Keratinocyte (primary cell): ENCODE data around the gene USP9X. TPM values are rescaled to one million over a fixed set of nuclear protein-coding genes. Genes with fewer than 3 reads are reported as not detected.

Experiments used
- DNase-seq: peaks from one replicate; pipeline ENCODE4 v3.0.0-alpha.2; 2011; ENCODE audit warnings: low read depth, missing footprints, low spot score
- FAIRE-seq: peaks from 2 replicates; lab custom pipeline; 2011; peaks lifted over from hg19 to GRCh38; lab: Jason Lieb, UNC
- H2AFZ ChIP-seq: 2 replicates; pipeline ENCODE4 v1.6.0; 2012; ENCODE audit warnings: low read length, control low read depth, inconsistent platforms; ENCODE audit not compliant: control insufficient read depth
- H3K27ac ChIP-seq: 2 replicates; pipeline ENCODE4 v1.5.1; 2011; ENCODE audit warnings: low read length; ENCODE audit not compliant: control insufficient read depth, insufficient read depth
- H3K27me3 ChIP-seq: 3 replicates; pipeline ENCODE4 v1.6.0; 2011; ENCODE audit warnings: low read length; ENCODE audit not compliant: control insufficient read depth, insufficient read depth; ENCODE audit errors: extremely low read depth
- H3K36me3 ChIP-seq, 2 experiments: 2 replicates in 1 of 2; 3 replicates in 1 of 2; pipeline ENCODE4 v1.5.1; 2011; ENCODE audit warnings: low read length in 2 of 2, mild to moderate bottlenecking in 1 of 2; ENCODE audit not compliant: control insufficient read depth in 2 of 2, insufficient read depth in 2 of 2; ENCODE audit errors: extremely low read depth in 1 of 2
- H3K4me1 ChIP-seq: 3 replicates; pipeline ENCODE4 v1.5.1; 2011; ENCODE audit warnings: low read length; ENCODE audit not compliant: control insufficient read depth, insufficient read depth; ENCODE audit errors: extremely low read depth
- H3K4me2 ChIP-seq: 3 replicates; pipeline ENCODE4 v1.6.0; 2011; ENCODE audit warnings: low read depth, low read length; ENCODE audit not compliant: control insufficient read depth, insufficient read depth; ENCODE audit errors: extremely low read depth
- H3K4me3 ChIP-seq, 3 experiments: fragments of 200-600 bp in 1 of 3; sonication (generic) in 1 of 3; 2 replicates in 2 of 3; 3 replicates in 1 of 3; pipeline ENCODE4 v1.5.1; 2011 to 2016; ENCODE audit warnings: low read length in 3 of 3, mild to moderate bottlenecking in 3 of 3, control low read depth in 2 of 3, inconsistent platforms in 1 of 3, low read depth in 1 of 3, mixed read lengths in 1 of 3, mixed run types in 1 of 3, moderate library complexity in 1 of 3; ENCODE audit not compliant: control insufficient read depth in 2 of 3, insufficient read depth in 2 of 3; ENCODE audit errors: extremely low read depth in 1 of 3
- H3K79me2 ChIP-seq: 2 replicates; pipeline ENCODE4 v1.6.0; 2012; ENCODE audit warnings: low read length; ENCODE audit not compliant: control insufficient read depth, insufficient read depth
- H3K9ac ChIP-seq: 3 replicates; pipeline ENCODE4 v1.6.0; 2011; ENCODE audit warnings: low read length; ENCODE audit not compliant: control insufficient read depth, insufficient read depth; ENCODE audit errors: extremely low read depth
- H3K9me1 ChIP-seq: 3 replicates; pipeline ENCODE4 v1.6.0; 2011; ENCODE audit warnings: low read length; ENCODE audit not compliant: control insufficient read depth, insufficient read depth; ENCODE audit errors: extremely low read depth
- H3K9me3 ChIP-seq: 2 replicates; pipeline ENCODE4 v1.5.1; 2012; ENCODE audit warnings: low read depth, low read length; ENCODE audit not compliant: control insufficient read depth
- H4K20me1 ChIP-seq: 3 replicates; pipeline ENCODE4 v1.6.0; 2011; ENCODE audit warnings: low read length; ENCODE audit not compliant: control insufficient read depth, insufficient read depth; ENCODE audit errors: extremely low read depth
- CTCF ChIP-seq, 3 experiments: IDR thresholded peaks in 1 of 3; conservative IDR thresholded peaks in 1 of 3; optimal IDR thresholded peaks in 1 of 3; 2 replicates in 2 of 3; 3 replicates in 1 of 3; pipeline versions ENCODE3 to v1.5.1; 2011; ENCODE audit warnings: low read length in 3 of 3, mild to moderate bottlenecking in 3 of 3, moderate library complexity in 2 of 3, control low read depth in 1 of 3, inconsistent platforms in 1 of 3; ENCODE audit not compliant: insufficient read depth in 2 of 3; ENCODE audit errors: extremely low read depth in 1 of 3
- EZH2 ChIP-seq: IDR thresholded peaks from one replicate; pipeline ENCODE4 v1.6.1; 2012; ENCODE audit warnings: inconsistent platforms, mild to moderate bottlenecking, low read length, moderate library complexity
- dilution Hi-C: fragments of 300-500 bp; cut with MboI; formaldehyde crosslinking; loops from one replicate; pipeline ENCODE4 v1.7.0; 2020; ENCODE audit warnings: low sequenced_read_pairs; ENCODE audit not compliant: extremely low pct_ligation_motif_present
- polyA plus RNA-seq, 5 experiments: library from polyadenylated mRNA; depleted of rRNA in 3 of 5; stranded (reverse) in 3 of 5; stranded (forward) in 1 of 5; unstranded in 1 of 5; fragments of >200 nt; gene quantifications; 1 replicate in 1 of 5; 2 replicates in 3 of 5; 3 replicates in 1 of 5; pipeline versions ENCODE4 v1.2.1 to v1.2.3, GENCODE V29; 2011 to 2012; ENCODE audit warnings: missing spikeins in 2 of 5, low read depth in 1 of 5, low replicate concordance in 1 of 5

The USP9X gene
- polyA plus RNA-seq, 1 donor (not counting 4 experiments of a cell fraction or from before 2014, with no cell fraction given) = 44.8 TPM

DNA sequence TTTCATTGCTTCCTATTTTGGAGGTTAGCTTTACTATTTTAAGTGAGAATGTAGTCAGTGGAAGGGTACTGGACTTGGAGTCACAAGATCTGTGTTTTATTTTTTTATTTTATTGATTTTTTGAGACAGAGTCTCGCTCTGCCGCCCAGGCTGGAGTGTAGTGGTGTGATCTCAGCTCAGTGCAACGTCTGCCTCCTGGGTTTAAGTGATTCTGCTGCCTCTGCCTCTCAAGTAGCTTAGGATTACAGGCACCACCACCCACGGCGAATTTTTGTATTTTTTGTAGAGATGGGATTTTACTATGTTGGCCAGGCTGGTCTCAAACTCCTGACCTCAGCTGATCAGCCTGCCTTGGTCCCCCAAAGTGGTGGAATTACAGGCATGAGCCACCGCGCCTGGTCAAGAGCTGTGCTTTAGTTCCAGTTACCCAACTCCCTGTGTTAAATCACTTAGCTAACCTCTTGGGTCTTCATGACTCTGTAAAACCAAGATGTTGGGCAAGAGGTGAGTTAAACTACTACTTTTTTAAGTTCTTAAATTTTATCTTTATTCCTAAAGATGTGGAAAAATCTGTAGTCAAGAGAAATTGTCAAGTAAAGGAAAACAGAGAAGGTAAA, 11.2 kb downstream of the USP9X start:
- DNase-seq (no peak), FAIRE-seq (no peak)
- no peak overlapping the region for H3K27ac ChIP-seq
- H4K20me1 ChIP-seq = peaks cover 36% of the 10 kb centered on the region
- no peak overlapping the region for H3K4me3 ChIP-seq
- H3K9me1 ChIP-seq = no peaks in the 10 kb centered on the region
- peaks cover 0 to 1% of the 10 kb centered on the region in 2 experiments for H3K36me3 ChIP-seq
- no peaks in the 10 kb centered on the region for H3K27me3 ChIP-seq
- H3K9me3 ChIP-seq = no peaks in the 10 kb centered on the region
- H2AFZ ChIP-seq = no peak overlapping the region
- peaks cover 94% of the 10 kb centered on the region for H3K79me2 ChIP-seq
- dilution Hi-C loops = no loop called here
- H3K9ac ChIP-seq = no peak overlapping the region
- no peak overlapping the region for H3K4me2 ChIP-seq
- TF ChIP-seq EZH2 (no peak), CTCF (optimal IDR thresholded peaks at IDR 0.05 in 1 of 3, IDR thresholded peaks at IDR 0.05 in 1 of 3, conservative IDR thresholded peaks at IDR 0.05 in 1 of 3; ENCODE audit: extremely low read depth in 1 of 3, insufficient read depth in 2 of 3, low read length in 3 of 3) (no peak)
- no peaks in the 10 kb centered on the region for H3K4me1 ChIP-seq

- Histone ChIP-seq H3K9me1 (no peaks in the 10 kb centered on the region), H3K4me2 (no peak overlapping the region), H3K27me3 (no peaks in the 10 kb centered on the region), H3K36me3 (peaks cover 0 to under 1% of the 10 kb centered on the region in 2 experiments), H3K9me3 (no peaks in the 10 kb centered on the region), H3K4me3 (no peak overlapping the region), H3K4me1 (no peaks in the 10 kb centered on the region), H2AFZ (no peak overlapping the region), H3K27ac (no peak overlapping the region), H3K9ac (no peak overlapping the region), H3K79me2 (peaks cover 94% of the 10 kb centered on the region), H4K20me1 (peaks cover 32% of the 10 kb centered on the region)
- TF ChIP-seq CTCF (optimal IDR thresholded peaks at IDR 0.05 in 1 of 3, IDR thresholded peaks at IDR 0.05 in 1 of 3, conservative IDR thresholded peaks at IDR 0.05 in 1 of 3; ENCODE audit: extremely low read depth in 1 of 3, insufficient read depth in 2 of 3, low read length in 3 of 3) (no peak), EZH2 (no peak)
- no peak for DNase-seq
- FAIRE-seq = no peak
- dilution Hi-C loops = no loop called here
These were observed 12.1 kb downstream of the USP9X start for GRCh38 chrX:41097326-41097725.
